NCI-H526 treated with DMSO at 0.1 percent for 48 hours (cell line): ENCODE data around the gene C19orf53.
"Not testable (repeated sequence)": the region's sequence is repeated elsewhere in the genome, so short reads cannot be mapped to it uniquely, and the experiment has no call there.

Source experiments
- DNase-seq: peaks from one replicate; lab custom pipeline; 2025; lab: John Stamatoyannopoulos, UW

The C19orf53 gene

DNA sequence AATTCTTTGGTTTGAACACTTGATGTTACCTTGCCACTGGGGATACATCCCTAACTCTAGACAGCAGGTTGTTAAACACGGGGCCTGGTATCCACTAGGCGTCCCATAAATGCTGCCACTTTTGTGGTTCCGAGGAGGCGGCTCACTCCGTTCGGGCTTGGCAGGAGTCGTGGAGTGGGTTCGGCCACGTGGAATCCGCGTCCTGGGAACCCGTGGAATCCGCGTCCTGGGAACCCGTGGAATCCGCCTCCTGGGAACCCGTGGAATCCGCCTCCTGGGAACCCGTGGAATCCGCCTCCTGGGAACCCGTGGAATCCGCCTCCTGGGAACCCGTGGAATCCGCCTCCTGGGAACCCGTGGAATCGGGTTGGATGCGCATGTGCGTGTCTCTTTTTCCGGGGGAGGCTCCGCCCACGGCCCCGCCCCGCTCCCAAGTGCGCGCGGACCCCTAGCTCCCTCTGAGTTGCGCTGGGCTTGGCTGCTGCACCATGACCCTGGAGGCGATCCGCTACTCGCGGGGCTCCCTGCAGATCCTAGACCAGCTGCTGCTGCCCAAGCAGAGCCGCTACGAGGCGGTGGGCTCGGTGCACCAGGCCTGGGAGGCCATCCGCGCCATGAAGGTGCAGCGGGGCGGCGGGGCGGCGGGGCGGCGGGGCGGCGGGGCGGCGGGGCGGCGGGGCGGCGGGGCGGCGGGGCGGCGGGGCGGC is 10.0 kb upstream of the C19orf53 start, which contains the start of gene MRI1:
MRI1 (plus strand) TSS at position 422 of the 707 bp plus-strand sequence; CDS start at position 489, 67 bp downstream.
- DNase-seq = peak; percentile 4

GRCh38 chr19:13764821-13765394 is 9.3 kb upstream of the C19orf53 start:
- DNase-seq = no peak

- no peak for DNase-seq
Measured at GRCh38 chr19:13765395-13766094, 8.7 kb upstream of the C19orf53 start.

- no peak for DNase-seq
Measured at GRCh38 chr19:13766095-13766481, 8.2 kb upstream of the C19orf53 start.

DNA sequence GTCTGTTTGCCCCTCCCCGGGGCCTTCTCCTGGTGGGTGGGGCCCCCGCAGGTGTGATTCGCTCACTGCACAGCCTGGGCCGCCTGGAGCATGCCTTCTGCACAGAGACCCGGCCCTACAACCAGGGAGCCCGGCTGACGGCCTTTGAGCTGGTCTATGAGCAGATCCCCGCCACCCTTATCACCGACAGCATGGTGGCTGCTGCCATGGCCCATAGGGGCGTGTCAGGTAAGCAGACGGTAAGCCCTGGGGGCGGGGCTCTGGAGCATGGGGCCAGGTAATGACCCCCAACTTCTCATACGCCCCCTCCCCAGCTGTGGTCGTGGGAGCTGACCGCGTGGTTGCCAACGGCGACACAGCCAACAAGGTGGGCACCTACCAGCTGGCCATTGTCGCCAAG is 5.7 kb upstream of the C19orf53 start:
- no peak for DNase-seq

DNA sequence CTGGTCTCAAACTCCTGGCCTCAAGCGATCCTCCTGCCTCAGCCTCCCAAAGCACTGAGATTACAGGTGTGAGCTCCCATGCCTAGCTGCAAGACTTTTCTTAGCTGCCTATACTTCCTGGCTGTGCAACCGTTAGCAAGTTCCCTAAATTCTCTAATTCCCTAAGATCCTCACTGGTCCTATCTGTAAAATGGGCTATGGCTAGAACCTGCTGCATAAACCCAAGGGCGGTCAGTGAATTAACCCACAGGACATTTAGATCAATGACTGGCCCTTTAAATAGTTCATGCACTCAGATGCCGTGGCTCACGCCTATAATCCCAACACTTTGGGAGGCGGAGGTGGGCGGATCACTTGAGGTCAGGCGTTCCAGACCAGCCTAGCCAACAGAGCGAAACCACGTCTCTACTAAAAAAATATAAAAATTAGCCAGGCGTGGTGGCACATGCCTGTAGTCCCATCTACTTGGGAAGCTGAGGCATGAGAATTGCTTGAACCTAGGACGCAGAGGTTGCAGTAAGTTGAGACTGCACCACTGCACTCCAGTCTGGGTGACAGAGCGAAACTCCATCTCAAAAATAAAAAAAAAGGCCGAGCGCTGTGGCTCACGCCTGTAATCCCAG is 4.1 kb upstream of the C19orf53 start:
- no peak for DNase-seq

DNA sequence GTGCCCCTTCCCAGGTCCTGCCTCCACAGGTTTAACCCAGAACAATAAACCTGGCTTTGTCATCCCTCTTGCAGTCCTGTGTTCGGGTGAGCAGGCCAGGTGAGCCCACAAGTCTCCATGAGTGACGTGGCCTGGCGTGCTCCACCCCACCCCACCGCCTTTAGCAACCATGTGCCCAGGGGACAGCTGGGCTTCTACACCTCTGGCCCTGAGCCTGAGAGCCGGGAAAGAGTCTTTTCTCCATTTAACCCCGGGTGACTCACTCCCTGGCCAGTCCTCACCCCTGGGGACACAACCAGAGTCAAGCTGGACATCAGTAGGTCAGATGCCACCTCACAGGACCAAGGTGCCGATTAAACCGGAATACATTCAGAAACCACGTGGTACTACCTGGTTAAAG is 4.1 kb downstream of the C19orf53 start:
- no peak for DNase-seq

GRCh38 chr19:13778847-13779246 is 4.6 kb downstream of the C19orf53 start:
- DNase-seq = no peak

GRCh38 chr19:13779794-13780193 is 5.5 kb downstream of the C19orf53 start:
- DNase-seq = not testable (repeated sequence)

- no peak for DNase-seq
Measured at GRCh38 chr19:13781547-13781946, 7.3 kb downstream of the C19orf53 start.

DNA sequence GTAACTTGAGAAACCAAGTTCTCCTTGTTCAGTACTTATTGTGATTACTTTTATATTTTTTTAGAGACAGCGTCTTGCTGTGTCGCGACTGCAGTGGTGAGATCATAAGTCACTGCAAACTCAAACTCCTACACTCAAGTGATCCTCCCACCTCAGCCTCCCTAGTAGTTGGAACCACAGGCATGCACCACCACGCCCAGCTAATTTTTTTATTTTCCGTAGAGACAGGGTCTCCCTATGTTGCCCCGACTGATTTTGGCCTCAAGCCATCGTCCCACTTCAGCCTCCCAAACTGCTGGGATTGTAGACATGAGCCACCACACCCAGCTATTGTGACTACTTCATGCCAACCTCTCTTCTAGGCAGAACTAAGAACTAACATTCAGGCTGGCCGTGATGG is 8.3 kb downstream of the C19orf53 start:
- DNase-seq = no peak

- peak; percentile 27 for DNase-seq
Measured at GRCh38 chr19:13783565-13784500, 9.6 kb downstream of the C19orf53 start.

GRCh38 chr19:13784731-13785452 is 10.6 kb downstream of the C19orf53 start:
- no peak for DNase-seq

GRCh38 chr19:13788991-13789390 is 14.7 kb downstream of the C19orf53 start:
- DNase-seq = no peak

DNA sequence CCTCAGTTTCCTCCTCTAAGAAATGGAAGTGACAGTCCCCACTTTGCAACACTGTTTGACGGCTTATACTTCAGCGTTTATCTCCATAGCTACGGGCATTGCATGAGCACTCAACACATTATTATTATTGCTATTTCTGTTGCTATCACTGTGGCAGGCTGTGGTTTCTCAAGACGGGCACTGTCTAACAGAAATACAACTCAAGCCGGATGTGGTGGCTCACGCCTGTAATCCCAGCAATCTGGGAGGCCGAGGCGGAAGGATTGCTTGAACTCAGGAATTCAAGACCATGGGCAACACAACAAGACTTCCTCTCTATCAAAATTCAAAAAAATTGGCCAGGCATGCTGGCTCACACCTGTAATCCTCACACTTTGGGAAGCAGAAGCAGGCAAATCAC is 16.1 kb downstream of the C19orf53 start:
- no peak for DNase-seq

- DNase-seq = not testable (repeated sequence)
Measured at GRCh38 chr19:13793317-13793716, 19.1 kb downstream of the C19orf53 start.

DNA sequence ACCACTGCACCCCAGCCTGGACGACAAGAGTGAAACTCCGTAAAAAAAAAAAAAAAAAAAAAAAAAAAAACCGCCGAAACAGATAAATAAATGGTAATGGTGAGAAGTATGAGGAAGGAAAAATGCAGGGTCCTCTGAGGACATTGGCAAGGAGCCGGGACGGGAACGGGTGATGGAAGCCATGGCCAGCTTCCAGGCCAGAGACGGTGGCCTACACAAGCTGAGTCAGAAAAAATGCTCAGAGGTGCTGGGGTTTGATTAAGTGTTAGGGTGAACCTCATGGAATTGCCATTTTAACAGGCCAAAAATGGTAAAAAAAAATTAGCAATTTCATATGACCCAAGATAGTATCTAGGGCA is 20.1 kb downstream of the C19orf53 start:
- DNase-seq = no peak

DNA sequence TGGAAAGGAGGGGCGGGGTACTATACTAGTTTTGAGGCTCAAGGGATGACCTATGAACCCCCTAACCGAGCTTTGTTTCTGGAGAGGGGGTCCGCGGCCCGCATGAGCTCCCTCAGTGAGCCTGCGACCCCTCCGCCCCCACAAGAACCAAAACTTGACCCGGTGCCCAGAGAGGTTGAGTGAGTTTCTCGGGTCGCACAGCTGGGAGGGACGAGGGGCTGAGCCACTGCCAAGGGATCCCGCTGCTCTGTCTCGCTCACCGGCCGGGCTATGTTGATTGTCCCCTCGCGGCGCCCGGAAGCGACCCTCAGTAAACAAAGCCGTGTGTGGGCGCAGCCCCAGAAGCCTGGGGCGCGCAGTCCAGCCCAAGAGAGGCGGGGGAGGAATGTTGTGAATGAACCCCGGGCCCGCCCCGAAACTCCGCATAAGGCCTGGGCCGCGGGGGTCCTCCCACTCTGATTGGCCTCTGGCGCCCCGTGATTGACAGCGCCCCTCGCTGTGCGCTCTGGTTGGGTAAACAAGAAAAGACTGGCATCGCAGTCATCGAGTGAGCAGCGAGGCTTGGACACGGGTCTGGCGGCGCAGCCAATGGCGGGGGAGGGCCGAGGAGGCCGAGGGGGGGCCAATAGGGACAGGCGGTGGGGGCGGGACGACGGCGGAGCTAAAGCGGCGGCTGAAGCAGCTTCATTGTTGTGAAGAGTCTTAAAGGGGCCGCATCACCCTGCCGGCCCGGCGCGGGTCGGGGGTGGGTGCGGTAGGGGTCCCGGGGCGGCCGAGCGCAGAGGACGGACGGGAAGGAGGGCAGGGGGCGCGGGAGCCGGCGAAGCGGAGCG is 20.7 kb downstream of the C19orf53 start, which contains the start of gene ZSWIM4:
ZSWIM4 (plus strand) TSS at position 687 of the 833 bp plus-strand sequence. CDS start 206 bp downstream, outside the sequence.
- DNase-seq = peak; percentile 89

DNA sequence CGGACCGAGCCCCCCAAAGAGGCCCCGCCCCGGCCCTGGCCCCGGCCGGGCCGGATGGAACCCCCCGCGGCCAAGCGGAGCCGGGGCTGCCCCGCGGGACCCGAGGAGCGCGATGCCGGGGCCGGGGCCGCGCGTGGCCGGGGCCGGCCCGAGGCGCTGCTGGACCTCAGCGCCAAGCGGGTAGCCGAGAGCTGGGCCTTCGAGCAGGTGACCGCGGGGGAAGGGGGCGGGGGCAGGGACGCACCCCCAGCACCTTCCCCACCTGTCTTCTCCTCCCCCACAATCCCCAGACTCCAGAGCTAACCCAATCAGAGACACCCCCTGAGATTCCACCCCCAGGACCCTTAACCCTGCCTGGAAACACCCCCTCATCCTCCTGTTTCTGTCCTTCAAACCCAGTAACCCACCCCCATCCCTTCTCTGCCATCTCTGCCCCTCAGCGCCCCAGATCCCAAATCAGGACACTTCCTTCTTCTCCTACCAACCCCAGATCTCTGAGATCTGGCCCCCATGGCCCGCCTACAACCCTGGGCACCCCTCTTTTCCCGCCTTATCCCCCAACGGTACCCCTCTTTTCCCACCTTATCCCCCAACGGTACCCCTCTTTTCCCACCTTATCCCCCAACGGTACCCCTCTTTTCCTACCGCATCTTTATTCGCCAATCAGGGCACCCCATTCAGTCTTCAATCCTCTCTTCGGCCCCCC is 21.5 kb downstream of the C19orf53 start:
- DNase-seq = no peak
